Suprapubic skin (tissue), 4 donors: ENCODE measurements around the gene BLOC1S5.

Experiments
- CTCF ChIP-seq, 2 donors: fragments of 200-600 bp in 1 of 2; fragments of 450-650 bp in 1 of 2; sonication (generic) in 1 of 2; IDR thresholded peaks; one replicate each; pipeline ENCODE4 v1.5.1; 2016 to 2019; ENCODE audit warnings: antibody characterized with exemption in 2 of 2, mild to moderate bottlenecking in 1 of 2, moderate library complexity in 1 of 2
- POLR2A ChIP-seq, 2 donors: fragments of 450-650 bp; IDR thresholded peaks; one replicate each; pipeline ENCODE4 v1.6.1; 2017; ENCODE audit warnings: antibody characterized with exemption in 2 of 2, mild to moderate bottlenecking in 2 of 2, moderate library complexity in 2 of 2
- POLR2AphosphoS5 ChIP-seq, 3 donors: sonication (generic); formaldehyde crosslinking; IDR thresholded peaks; one replicate each; pipeline ENCODE4 v1.6.1; 2017; ENCODE audit warnings: antibody characterized with exemption in 3 of 3

GRCh38 chr6:8027965-8028651 is 36.1 kb downstream of the BLOC1S5 start:
- TF ChIP-seq CTCF (IDR thresholded peaks at IDR 0.05): no peak
- no peak for TF ChIP-seq POLR2A (IDR thresholded peaks at IDR 0.05)
- TF ChIP-seq POLR2AphosphoS5 (IDR thresholded peaks at IDR 0.05): no peak
